HG03521 (cell line): ENCODE measurements around the gene MCM3.
A peak's percentile ranks its signal among the peaks of the same experiment; 100 is the strongest.

Experiments used
- ATAC-seq: cut with Tn5 transposase; IDR thresholded peaks from one replicate; pipeline ENCODE4 v1.9.1; 2021; ENCODE audit warnings: mild to moderate bottlenecking, moderate library complexity; ENCODE audit not compliant: unreplicated experiment

MCM3 gene

GRCh38 chr6:52284460-52285176 lies at the start of gene MCM3:
Gene MCM3, minus strand, starts transcription at chr6:52284742. Its CDS starts 68 bp downstream, at chr6:52284674.
- peak; percentile 97 for ATAC-seq

GRCh38 chr6:52333840-52334200 lies 49.3 kb upstream of the MCM3 start:
- ATAC-seq = no peak

- ATAC-seq = no peak
Observed at GRCh38 chr6:52331793-52332457, 47.4 kb upstream of the MCM3 start.

GRCh38 chr6:52330470-52330869 lies 45.9 kb upstream of the MCM3 start:
- no peak for ATAC-seq

- no peak for ATAC-seq
Observed at GRCh38 chr6:52328729-52329128, 44.2 kb upstream of the MCM3 start.

- ATAC-seq = no peak
Observed at GRCh38 chr6:52328303-52328662, 43.7 kb upstream of the MCM3 start.

GRCh38 chr6:52326540-52327364 lies 42.2 kb upstream of the MCM3 start:
- no peak for ATAC-seq

GRCh38 chr6:52325695-52326471 lies 41.3 kb upstream of the MCM3 start:
- ATAC-seq = no peak

- no peak for ATAC-seq
Observed at GRCh38 chr6:52324189-52324588, 39.6 kb upstream of the MCM3 start.

GRCh38 chr6:52317841-52318581 lies 33.5 kb upstream of the MCM3 start:
- peak; percentile 99 for ATAC-seq

- ATAC-seq = no peak
Observed at GRCh38 chr6:52317211-52317610, 32.7 kb upstream of the MCM3 start.

GRCh38 chr6:52314752-52315151 lies 30.2 kb upstream of the MCM3 start:
- ATAC-seq = no peak

- ATAC-seq = no peak
Observed at GRCh38 chr6:52312461-52312860, 27.9 kb upstream of the MCM3 start.

GRCh38 chr6:52310932-52311331 lies 26.4 kb upstream of the MCM3 start:
- ATAC-seq = no peak

- ATAC-seq = no peak
Observed at GRCh38 chr6:52307900-52308372, 23.4 kb upstream of the MCM3 start.

- no peak for ATAC-seq
Observed at GRCh38 chr6:52306972-52307870, 22.7 kb upstream of the MCM3 start.

- ATAC-seq = peak; percentile 60
Observed at GRCh38 chr6:52305948-52306767, 21.6 kb upstream of the MCM3 start.

- ATAC-seq = peak; percentile 6
Observed at GRCh38 chr6:52305411-52305810, 20.9 kb upstream of the MCM3 start.
